Stimulated activated CD8-positive, alpha-beta memory T cell treated with anti-CD3 and anti-CD28 coated beads, Interleukin-12 subunit alpha, Interleukin-12 subunit beta, amount 100 ng/mL, for 4 hours (primary cell): ENCODE data around the gene CDC14A.
"Not testable (repeated sequence)": the region's sequence is repeated elsewhere in the genome, so short reads cannot be mapped to it uniquely, and the experiment has no call there.

Experiments used
- DNase-seq: peaks from one replicate; pipeline ENCODE4 v3.0.0-alpha.2; 2020; ENCODE audit warnings: low read depth

The CDC14A gene

DNA sequence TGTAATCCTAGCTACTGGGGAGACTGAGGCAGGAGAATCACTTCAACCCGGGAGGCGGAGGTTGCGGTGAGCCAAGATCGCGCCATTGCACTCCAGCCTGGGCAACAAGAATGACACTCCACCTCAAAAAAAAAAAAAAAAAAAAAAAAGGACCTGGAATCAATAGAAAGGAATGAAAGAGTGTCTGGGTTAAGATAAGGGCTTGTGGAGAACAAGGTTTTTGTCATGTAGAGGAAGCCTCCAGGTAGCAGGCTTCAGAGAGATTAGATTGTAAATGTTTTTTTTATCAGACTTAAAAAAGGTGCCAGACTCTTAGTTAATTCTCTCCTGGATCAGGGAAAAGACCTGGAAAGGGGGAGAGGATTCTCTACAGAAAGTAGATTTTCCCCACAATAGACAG lies 14.4 kb upstream of the CDC14A start:
- not testable (repeated sequence) for DNase-seq

- not testable (repeated sequence) for DNase-seq
These were observed 12.6 kb upstream of the CDC14A start for GRCh38 chr1:100339735-100340134.

GRCh38 chr1:100340494-100340893 lies 11.8 kb upstream of the CDC14A start:
- no peak for DNase-seq

DNA sequence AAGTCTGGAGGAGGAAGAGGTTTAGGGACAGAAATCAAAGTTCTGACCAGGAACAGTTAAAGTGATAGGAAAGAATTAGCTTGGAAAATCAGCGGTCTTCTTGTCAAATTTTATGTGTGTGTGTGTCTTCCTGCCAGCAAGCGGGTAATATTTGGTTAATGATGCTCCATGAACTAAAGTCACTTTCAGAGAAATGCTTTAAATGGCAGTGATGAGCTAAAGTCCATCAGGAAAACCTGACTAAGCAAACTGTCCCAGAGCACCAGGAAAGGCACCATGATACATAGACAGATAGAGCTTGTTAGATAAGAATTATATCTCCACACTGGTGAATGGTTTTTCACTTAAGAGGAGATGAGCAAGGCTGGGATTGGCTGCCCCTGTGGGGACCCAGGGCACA lies 10.0 kb upstream of the CDC14A start:
- DNase-seq, result no peak

DNA sequence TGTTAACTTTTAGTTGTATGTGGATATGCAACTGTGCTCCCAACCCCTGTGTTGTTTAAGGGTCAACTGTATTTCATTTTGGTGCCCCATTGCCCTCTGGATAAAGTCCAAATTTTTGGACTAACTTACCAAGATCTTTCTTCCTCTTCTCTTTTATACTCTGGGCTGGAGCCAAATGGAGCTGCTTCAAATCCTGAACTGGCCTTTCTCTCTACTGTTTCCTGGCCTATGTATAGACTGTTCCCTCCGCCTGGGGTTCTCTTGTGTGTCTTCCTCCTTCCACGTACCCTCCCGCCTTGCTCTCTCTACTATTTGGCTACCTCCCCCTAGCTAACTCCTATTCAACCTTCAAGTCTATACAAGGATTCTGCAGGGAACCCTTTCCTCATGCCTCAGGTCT lies 8.4 kb upstream of the CDC14A start:
- no peak for DNase-seq

DNA sequence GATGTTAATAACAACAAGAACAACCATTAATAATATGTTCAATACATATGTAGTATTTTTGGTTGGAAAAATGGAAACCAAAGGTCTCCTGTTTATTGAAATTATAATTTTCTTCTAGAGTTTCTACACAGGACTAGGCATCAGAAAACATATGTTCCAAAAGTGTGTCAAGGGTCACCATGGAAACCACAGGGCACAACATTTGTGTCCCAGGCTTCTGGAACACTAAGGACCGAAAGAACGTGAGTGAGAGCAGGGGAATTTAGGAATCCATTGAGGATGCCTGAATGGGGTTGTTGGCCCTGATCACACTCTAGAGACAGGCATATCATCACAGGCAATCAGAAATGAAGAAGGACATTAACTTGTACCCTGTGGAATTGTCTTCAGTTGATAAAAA lies 7.5 kb upstream of the CDC14A start:
- no peak for DNase-seq

DNA sequence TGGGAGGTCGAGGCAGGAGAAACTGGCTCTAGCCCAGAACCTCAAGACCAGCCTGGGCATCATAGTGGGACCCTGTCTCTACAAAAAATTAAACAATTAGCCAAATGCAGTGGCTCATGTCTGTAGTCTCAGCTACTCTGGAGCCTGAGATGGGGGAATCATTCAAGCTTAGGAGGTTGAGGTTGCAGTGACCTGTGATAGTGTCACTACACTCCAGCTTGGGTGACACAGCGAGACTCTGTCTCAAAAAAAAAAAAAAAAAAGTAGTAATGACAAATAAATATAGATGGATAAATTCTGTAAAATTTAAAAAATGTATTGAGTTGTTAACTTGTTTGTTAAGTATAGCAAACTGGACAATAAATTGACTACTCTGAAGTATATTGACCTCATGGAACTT lies 5.9 kb upstream of the CDC14A start:
- no peak for DNase-seq

DNA sequence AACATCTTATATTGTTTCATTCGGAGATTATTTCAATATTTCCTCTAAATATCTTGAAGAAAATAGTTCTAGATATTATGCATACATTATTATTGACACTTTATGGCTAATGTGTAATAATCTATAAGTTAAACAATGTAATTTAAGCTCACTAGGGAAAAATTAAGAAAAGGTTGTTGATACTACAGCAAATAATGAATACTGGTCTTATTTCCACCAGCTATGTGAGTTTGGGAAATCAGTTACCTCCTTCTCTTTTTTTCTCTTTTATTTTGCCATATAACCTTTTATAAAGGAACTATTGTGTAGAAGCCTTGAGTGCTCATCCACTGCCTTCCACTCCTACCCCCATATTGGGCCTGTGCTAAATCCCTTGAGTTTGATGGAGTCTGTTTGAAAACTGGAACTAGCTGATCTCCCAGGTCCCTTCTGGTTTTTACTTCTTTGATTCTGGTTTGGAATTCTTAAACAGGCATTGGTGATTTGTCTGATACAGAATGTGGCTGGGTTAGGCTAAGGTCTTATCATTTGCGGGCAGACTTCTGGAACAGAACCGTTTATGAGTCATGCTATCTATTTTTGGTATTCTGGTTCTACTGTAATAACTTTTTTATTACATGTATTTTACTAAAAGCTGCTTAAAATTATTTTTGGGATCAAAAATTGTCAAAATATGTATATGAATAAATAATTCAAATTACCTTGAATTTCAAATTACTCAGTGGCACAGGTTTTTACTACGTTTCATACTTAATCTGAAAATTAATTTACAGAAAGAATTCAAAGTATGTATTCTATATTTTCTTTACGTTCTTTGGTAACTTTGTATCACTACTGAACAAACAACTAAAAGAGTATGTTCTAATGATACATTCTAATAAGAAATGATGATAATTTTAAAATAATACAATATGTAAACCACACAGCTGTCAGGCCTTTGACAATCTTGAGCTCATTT lies 5.0 kb upstream of the CDC14A start:
- no peak for DNase-seq

- no peak for DNase-seq
These were observed 3.7 kb upstream of the CDC14A start for GRCh38 chr1:100348549-100349144.

DNA sequence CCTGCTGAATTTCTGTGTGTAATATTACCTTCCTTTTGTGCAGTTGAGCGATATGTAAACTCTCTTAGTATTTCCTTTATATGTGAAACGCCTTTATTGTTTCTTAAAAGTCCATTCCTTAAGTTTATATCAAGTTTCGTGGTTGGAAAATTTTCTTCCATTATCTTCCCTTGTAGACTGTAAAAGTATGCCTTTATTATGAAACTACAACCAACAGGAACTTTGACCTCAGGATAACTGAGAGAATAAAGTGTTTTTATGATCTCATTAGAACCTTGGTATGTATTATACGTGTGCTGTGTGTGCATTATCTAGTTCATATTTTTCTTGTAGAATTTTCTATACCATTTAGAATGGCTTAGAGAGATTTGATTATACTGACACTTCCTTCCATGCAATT lies 3.1 kb upstream of the CDC14A start:
- DNase-seq, result no peak

DNA sequence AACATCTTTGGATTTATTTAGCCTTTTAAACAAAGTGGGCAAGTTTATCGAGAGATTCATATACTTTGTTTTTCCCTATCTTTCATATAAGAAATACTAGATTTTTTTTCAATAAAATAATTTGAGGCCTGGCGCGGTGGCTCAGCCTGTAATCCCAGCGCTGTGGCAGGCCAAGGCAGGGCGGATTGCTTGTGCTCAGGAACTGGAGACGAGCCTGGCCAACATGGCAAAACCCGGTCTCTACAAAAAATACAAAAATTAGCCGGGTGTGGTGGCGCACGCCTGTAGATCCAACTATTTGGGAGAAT lies 1.6 kb upstream of the CDC14A start:
- no peak for DNase-seq

DNA sequence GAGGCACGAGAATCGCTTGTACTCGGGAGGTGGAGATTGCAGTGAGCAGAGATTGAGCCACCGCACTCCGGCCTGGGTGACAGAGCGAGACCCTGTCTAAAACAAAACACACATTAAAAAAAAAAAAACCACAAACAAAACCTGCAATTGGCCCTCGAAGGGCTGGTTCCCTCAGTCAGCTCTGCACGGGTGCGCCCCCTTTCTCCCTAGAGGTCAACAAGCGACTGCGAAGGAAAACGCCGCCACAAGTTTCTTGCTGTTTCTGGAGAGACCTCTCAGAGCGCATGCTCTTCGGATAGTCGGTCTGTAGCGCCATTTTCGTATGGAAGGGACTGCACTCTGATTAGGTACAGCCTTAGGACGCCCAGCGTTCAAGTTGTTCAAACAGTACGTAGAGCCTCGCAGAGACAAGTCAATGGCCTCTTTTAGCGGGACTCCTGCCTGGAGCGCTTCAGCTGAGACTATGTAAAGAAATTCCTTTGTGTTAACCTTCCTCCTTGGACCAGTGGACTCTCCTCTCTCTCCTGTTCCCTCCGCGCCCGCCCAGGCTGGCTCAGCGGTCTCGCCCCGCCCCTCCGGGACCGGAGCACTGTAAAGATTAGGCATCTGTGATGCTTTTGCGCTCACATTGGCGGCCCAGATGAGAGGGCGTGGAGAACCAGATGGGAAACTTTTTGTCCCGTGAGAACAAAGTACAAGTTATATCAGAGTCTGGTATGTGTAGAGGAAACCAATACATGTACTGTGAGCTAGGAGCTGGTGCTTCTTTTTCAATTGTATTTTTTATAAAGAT lies 1.0 kb upstream of the CDC14A start:
- DNase-seq, result peak; percentile 68

DNA sequence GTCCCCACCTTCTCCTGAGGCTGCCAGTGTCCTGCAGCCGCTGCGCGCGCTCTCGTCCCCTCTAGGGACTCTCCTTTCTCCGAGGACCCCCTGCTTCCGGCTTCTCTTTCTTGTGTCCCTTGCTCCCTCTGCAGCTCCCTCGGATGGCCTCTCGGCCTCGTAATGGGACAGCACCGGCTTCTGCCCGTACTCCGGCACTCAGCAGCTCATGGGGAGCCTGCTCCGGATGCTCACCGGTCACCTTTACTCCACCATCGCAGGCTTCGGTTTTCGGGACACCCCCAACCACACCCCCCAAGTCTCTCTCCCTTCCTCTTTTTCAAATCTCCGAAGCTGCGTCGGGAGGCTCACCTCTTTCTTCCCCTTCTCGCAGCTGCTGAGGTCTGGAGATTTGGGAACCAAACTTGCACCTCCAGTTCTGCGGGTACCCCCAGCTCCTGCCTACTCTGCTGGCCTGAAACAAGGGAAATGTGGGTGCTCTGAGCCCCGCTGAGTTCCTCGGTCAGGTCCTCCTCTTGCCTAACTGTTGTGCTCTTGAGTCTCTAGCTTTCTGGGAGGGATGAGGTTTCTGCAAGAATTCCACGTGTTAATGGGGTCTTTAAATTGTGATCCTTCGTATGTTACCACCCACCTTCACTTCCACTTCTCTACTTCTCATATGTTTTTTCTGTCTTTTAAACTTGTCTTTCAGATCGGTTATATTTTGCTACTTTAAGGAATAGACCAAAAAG lies 930 bp downstream of the CDC14A start:
- DNase-seq, result peak; percentile 16

DNA sequence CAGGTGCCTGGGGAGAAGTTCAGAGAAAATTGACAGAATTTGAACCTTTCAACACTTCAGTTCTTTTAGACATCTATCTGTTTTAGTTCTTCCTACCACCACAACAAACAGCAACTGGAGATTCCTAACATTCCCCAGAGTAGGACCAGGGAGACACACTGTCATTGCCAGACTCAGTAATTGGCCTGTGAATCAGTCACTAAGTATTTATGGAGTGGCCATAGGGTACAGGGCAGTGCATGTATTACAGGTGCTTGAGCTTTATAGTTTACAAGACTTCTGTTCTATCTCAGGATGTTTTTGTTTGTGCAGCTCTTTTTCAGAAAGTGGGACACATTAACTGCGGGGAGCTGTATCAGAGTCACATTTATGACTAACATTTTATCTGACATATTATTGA lies 1.7 kb downstream of the CDC14A start:
- DNase-seq, result no peak

DNA sequence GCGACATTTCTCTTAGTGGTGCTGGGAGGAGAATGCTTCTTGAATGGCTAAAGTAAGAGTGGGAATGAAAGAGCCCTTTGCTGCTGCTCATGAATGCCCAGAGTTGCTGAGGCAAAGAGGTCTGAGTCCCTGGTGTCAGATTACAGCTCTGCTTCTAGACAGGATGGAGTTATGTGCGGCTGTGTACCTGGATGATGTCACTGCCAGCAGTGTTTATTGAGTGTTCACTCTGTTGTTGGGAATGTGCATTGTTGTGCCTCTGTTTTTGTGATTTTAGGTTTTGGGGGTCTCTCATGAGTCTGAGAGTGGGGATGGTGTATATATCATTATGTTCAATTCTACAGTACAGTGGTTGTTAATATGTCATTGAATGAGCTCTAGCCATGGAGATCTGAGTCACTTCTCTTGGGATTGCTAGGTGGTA lies 2.7 kb downstream of the CDC14A start:
- DNase-seq, result no peak

DNA sequence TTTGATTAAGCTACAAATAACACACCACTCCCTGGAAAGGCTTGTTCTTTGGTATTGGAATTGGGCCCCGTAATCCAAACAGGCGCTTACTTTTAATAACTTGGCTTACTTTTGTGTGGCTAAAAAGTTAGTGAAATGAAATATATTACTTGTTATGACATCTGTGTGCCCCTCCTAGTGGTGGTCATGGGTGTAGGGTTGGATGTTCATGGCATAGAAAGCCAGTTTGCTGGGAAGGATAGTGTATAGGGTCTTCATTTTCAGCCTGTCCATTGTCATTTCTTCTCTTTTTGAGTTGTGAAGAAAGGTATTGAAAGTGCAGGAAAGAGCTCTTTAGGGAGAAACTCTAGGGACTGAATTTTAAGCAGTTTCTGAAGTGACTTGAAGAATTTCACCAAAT lies 5.9 kb downstream of the CDC14A start:
- no peak for DNase-seq

DNA sequence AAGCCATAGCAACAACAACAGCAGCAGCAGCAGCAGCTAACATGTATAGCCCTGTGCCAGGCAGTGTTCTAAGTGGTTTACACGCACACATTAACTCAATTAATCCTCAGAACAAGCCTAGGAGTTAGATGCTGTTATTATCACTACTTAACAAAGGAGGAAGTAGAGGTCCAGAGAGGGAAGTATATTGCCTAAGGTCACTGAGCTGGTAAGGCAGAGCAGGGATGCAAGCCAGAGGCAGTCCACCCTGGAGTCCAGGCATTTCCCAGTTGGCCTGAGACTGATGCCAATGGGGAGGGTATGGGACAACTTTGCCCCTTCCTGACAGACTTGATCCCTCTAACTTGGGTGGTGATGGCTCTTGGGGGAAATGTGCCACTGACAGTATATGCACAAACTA lies 6.8 kb downstream of the CDC14A start:
- no peak for DNase-seq

- DNase-seq, result no peak
These were observed 8.6 kb downstream of the CDC14A start for GRCh38 chr1:100360790-100361510.

GRCh38 chr1:100361511-100362089 lies 9.3 kb downstream of the CDC14A start:
- no peak for DNase-seq

DNA sequence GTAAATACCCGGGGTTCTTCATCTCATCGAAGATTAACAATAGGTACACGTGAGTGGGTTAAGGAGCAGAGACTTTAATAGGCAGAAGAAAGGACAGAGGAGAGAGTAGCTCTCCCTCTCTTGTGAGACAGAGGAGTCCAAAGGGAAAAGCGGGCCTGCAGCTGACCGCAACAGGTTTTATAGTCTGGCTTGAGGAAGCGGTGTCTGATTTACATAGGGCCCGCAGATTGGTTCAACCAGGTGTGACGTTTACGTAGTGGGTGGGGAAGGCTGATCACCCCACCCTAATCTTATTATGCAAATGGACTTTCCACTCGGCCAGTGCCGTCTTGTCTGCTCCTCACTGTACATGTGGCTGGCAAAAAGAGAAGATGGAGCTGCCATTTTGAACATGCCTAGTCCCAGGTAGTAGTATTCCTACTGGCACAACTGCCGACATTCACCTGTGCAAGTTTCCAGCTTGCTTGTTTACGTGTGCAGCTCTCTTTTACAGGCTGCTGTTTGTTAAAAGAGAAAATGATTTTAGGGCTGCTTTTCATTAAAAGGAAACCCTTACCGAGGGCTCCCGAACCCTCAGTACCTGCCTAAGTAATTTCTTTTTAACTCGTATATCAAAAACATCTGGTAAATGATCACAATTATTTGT lies 10.6 kb downstream of the CDC14A start:
- no peak for DNase-seq

GRCh38 chr1:100363831-100364230 lies 11.5 kb downstream of the CDC14A start:
- DNase-seq, result no peak
